SJCRH30 (cell line): ENCODE results near the gene FLNC. TPM values are rescaled to one million over a fixed set of nuclear protein-coding genes. Genes with fewer than 3 reads are reported as not detected.

Experiments
- DNase-seq, 2 experiments: peaks; one replicate each; pipeline ENCODE4 v3.0.0-alpha.2; 2015 to 2020
- H3K27ac ChIP-seq: fragments of 250-450 bp; sonication (Bioruptor Pico); 2 replicates; pipeline ENCODE4 v1.5.1; 2020; ENCODE audit warnings: mild to moderate bottlenecking, moderate library complexity
- H3K27me3 ChIP-seq: fragments of 250-450 bp; sonication (Bioruptor Pico); 2 replicates; pipeline ENCODE4 v1.5.1; 2020; ENCODE audit warnings: mild to moderate bottlenecking, moderate library complexity
- H3K36me3 ChIP-seq: fragments of 250-450 bp; sonication (Bioruptor Pico); 2 replicates; pipeline ENCODE4 v1.5.1; 2020; ENCODE audit warnings: mild to moderate bottlenecking, moderate library complexity
- H3K4me1 ChIP-seq: fragments of 250-450 bp; sonication (Bioruptor Pico); 2 replicates; pipeline ENCODE4 v1.5.1; 2020; ENCODE audit warnings: mild to moderate bottlenecking, moderate library complexity
- H3K4me3 ChIP-seq: fragments of 250-450 bp; sonication (Bioruptor Pico); 2 replicates; pipeline ENCODE4 v1.5.1; 2020; ENCODE audit warnings: mild to moderate bottlenecking, moderate library complexity
- H3K9me3 ChIP-seq: fragments of 250-450 bp; sonication (Bioruptor Pico); replicated peaks from 2 replicates; pipeline ENCODE4 v1.5.1; 2020; ENCODE audit warnings: mild to moderate bottlenecking, moderate library complexity
- total RNA-seq: library from RNA; depleted of rRNA; stranded (reverse); fragments of >200 nt; shearing (Covaris generic); gene quantifications from 2 replicates; pipeline ENCODE4 v1.2.3, GENCODE V29; 2014; rRNA removed

Gene FLNC
- total RNA-seq, 1 experiment from 2014 or later: 158 TPM

DNA sequence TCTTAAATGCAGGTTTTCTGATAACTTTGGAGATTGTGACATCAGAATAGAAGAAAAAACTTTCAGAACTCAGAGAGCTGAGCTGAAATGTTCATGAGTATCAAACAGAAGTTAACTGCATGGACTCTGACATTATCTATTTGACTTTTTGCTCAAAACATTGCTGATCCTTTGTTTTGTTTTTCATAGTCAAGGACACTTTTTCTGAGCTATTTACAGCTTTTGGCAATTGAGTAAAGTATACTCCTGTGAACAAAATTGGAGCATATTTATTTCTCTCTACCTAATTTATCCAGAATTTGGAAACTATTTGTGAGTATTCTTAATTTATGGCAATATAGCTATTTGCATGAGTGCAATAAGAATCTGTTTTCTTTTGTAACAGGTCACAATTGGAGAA, 69.2 kb downstream of the FLNC start:
- no peak for DNase-seq

GRCh38 chr7:128900237-128900636, 70.0 kb downstream of the FLNC start:
- Histone ChIP-seq H3K27ac (no peak overlapping the region), H3K4me1 (no peaks in the 10 kb centered on the region), H3K27me3 (no peaks in the 10 kb centered on the region; the same call in none of the 2 replicates), H3K4me3 (no peak overlapping the region), H3K9me3 (peaks cover 8% of the 10 kb centered on the region), H3K36me3 (no peaks in the 10 kb centered on the region)
- DNase-seq: no peak

More for the DNA sequence above, 69.2 kb downstream of the FLNC start:
- Histone ChIP-seq H3K36me3 (no peaks in the 10 kb centered on the region), H3K27ac (no peak overlapping the region), H3K9me3 (peaks cover 8% of the 10 kb centered on the region), H3K4me3 (no peak overlapping the region), H3K27me3 (no peaks in the 10 kb centered on the region; the same call in none of the 2 replicates), H3K4me1 (no peaks in the 10 kb centered on the region)

DNA sequence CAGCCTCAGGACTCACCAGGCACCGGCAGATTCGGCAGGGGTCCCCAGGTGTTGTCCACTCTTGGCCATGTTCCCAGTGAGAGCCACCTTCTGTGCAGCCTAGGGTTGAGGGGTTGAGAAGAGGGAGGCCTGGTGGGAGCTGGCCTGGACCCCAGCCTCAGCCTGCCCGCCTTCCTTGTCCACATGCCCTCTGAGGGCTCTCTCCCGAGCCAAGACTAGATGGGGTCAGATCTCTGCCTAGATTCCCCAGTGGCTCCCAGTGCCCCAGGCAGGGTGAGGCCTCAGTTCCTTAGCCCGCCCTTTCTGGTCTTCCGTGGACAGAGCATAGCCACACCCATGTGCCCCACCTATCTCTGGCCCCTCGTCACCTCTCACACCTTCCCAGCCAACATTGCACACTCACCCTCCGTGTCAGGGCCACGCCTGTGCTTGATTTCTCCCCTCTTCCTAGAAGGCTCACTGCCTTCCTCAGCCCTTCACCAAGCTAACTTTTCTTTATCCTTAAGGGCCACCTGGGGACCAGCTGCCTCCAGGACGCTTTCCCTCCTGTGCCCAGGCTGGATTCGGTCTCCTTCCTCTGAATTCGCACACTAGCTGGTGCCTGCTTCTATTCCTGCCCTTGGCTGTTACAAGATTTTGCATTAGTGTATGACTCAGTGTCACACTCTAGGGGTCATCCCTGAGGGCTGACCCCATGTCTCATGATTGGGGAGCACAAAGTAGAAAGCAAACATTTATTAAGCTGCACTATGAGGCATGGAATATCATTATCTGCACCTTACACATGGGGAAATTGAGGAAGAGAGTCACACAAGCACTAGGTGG, 72.8 kb downstream of the FLNC start:
- Histone ChIP-seq H3K36me3 (no peaks in the 10 kb centered on the region), H3K27me3 (no peaks in the 10 kb centered on the region; the same call in none of the 2 replicates), H3K4me3 (no peak overlapping the region), H3K4me1 (no peaks in the 10 kb centered on the region), H3K27ac (no peak overlapping the region), H3K9me3 (peaks cover 8% of the 10 kb centered on the region)
- no peak for DNase-seq

DNA sequence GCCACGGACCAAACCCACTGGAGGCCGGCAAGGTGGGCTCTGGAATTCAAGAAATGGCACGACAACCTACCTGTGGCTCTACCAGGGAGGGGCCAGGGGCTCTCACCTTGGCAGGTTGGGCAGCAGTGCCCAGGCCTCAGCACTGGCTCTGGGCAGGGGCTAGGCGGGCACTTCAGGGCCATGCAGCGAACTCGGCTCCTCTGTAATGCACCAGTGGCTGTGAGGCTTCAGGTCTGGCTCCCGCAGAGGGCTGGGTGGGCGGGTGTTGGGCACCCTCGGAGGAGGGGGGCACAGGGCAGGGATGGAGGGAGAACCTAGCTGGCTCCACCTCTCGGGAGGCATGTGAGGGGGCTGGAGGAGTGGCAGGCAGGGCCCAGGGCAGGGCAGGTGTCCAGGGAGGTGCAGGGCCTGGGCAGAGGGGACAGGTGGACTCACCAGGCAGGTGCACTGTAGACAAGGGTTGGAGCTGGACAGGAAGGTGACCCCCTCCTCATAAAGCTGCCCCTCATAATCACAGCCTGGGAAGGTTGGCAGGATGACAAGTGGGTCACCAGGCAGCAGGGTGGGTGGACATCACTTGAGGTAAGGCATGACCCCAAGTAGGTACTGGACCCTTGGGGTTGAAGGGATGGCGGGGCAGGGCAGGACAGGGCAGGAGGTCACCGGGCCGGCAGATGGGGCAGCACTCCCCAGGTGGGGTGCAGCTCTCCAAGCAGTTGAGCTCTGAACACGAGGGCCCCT, 73.6 kb downstream of the FLNC start:
- Histone ChIP-seq H3K9me3 (peaks cover 8% of the 10 kb centered on the region), H3K36me3 (no peaks in the 10 kb centered on the region), H3K4me1 (no peaks in the 10 kb centered on the region), H3K27me3 (no peaks in the 10 kb centered on the region; the same call in none of the 2 replicates), H3K27ac (no peak overlapping the region), H3K4me3 (no peak overlapping the region)
- DNase-seq: no peak

DNA sequence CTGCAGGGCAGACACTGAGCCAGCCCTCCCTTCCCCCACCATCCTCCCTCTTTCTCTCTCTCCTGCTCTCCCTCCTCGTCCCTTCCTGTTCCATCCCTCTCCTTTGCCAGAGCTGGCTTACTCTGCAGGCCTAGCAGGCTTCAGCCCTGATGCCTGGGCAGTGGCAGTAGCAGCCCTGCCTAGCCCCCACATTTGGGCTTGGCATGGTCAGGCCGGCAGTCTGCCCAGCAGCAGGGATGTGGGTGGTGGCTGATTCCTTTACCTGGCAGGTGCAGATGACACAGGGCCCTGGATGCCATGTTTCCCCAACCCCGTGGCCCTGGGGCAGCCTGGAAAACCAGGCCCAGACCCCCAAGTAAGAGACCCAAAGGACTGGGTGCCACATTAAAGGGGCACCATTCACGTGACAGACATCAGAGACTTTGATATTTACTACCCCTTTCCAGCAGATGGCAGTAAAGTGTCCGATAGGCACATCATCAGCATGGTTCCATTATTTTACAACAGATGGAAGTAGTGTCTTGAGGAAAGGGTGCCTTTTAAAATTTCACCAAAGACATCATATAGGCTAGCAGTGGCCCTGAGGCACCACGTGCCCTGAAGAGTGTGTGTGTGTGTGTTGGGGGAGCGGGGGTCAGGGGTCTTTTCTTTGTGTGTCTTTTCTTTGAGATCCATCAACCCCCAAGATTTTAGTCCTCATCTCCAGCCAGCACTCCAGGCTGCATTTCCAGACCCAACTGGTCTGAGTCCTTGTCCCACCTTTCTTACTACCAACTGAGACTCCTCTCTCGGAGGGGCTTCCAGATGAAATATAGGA, 74.4 kb downstream of the FLNC start:
- H3K4me1 ChIP-seq: peaks cover 5% of the 10 kb centered on the region; the same call in 1 of the 2 replicates
- no peak overlapping the region for H3K4me3 ChIP-seq
- peak in 1 of 2 experiments; percentile 80 for DNase-seq
- H3K36me3 ChIP-seq: no peaks in the 10 kb centered on the region
- H3K27me3 ChIP-seq: no peaks in the 10 kb centered on the region; the same call in none of the 2 replicates
- H3K27ac ChIP-seq: no peak overlapping the region
- H3K9me3 ChIP-seq: peaks cover 2% of the 10 kb centered on the region

DNA sequence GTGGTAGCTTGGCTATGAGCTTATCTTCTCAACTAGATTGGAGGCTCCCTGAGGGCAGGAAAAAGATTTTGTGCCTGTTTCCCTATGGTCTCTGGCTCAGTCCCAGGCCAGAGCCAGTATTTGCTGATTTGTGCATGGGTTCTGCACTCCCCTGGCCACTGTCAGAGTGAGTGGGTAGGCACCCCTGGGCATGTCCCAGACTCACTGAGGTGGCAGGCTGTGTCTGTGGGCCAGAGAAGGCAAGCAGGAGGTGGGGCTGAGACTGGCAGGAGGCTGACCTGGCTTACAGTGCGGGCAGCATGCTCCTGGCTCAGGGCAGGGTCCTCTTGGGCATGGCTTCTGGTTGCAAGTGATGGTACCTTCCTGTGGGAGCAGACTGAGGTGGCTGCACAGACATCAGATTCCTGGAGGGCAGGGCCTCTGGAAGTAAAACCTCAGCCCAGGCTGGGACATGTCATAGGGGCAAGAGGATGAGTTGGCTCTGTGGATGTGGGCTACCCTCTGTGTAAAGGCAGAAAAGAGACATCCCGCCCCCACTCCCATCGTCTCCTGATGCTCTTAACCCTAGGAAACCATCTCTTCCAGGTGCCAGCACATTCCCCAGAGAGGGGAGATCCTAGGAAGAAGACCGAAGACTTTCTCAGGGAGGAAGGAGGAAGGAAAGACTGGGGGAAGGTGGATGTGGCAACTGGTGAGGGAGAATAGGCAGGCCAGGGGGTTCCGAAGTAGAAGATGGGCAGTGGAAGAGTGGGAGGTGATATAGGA, 76.0 kb downstream of the FLNC start:
- Histone ChIP-seq H3K4me3 (no peak overlapping the region), H3K27me3 (no peaks in the 10 kb centered on the region; the same call in none of the 2 replicates), H3K4me1 (peaks cover 5% of the 10 kb centered on the region; the same call in 1 of the 2 replicates), H3K27ac (no peak overlapping the region), H3K36me3 (no peaks in the 10 kb centered on the region), H3K9me3 (no peaks in the 10 kb centered on the region; the same call in 1 of the 2 replicates)
- DNase-seq: no peak

DNA sequence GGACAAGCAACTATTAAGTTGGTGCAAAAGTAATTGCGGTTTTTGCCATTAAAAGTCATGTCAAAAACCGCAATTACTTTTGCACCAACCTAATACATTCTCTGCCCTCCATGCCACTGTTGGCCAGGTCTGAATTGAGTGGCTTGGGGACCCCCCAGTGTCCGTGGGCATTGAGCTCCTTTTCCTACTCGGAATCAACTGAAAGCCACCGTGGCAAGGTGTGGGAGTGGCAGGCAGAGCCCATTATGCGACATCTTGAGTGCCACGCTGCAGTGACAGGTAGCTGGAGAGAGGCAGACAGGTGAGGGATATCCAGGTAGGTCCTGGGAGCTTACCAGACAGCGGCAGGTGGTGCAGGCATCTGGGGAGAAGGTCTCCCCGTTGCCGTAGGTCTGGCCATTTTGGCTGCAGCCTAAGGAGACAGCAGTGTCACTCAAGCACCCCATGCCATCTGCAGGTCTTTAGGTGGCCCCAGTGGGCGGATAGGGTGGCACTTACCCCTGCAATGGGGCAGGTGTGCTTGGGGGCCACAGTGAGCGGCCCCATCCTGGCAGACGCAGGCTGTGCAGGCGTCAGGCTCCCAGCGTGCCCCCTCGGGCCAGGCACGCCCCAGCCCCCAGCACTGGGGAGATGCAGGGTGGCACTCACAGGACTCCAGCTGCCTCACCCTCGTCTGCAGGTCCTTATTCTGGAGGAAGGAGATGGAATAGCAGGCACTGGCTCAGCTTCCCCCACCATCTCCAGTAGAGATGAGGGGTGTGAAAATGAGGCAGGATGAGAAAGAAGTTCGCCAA, 76.8 kb downstream of the FLNC start:
- Histone ChIP-seq H3K27me3 (no peaks in the 10 kb centered on the region; the same call in none of the 2 replicates), H3K9me3 (no peaks in the 10 kb centered on the region; the same call in 1 of the 2 replicates), H3K4me1 (peaks cover 5% of the 10 kb centered on the region; the same call in 1 of the 2 replicates), H3K27ac (no peak overlapping the region), H3K4me3 (no peak overlapping the region), H3K36me3 (no peaks in the 10 kb centered on the region)
- no peak for DNase-seq

Other genes starting within 250 kb of the FLNC start
- 0.16 and 0.20 TPM in 2 replicates for gene GARIN1A, start 158.1 kb upstream of the FLNC start, total RNA-seq
- 290 and 291 TPM in 2 replicates for gene CALU, start 91.0 kb upstream of the FLNC start, total RNA-seq
- not detected in 2 replicates for gene OPN1SW, start 54.6 kb upstream of the FLNC start, total RNA-seq
- 11.8 and 16.5 TPM in 2 replicates for gene CCDC136, start 38.4 kb upstream of the FLNC start, total RNA-seq
- gene ATP6V1F, start 32.5 kb downstream of the FLNC start, total RNA-seq: 95.8 and 115 TPM in 2 replicates
- 0.20 and 0.38 TPM in 2 replicates for gene KCP, start 80.3 kb downstream of the FLNC start, total RNA-seq
- gene IRF5, start 107.5 kb downstream of the FLNC start, total RNA-seq: 0.08 and 0.16 TPM in 2 replicates
- gene TNPO3, start 224.7 kb downstream of the FLNC start, total RNA-seq: 80.2 and 82.3 TPM in 2 replicates